Measurements from ENCODE around the gene GM2A. TPM values are rescaled to one million over a fixed set of nuclear protein-coding genes. Genes with fewer than 3 reads are reported as not detected.

GM2A gene
- total and polyA plus RNA-seq, 2 donors (not counting 1 experiment from before 2014, with no cell fraction given): 29.8 to 82.7 TPM

GRCh38 chr5:151214614-151215545, 38.1 kb upstream of the GM2A start:
- 28% methylated on average over 10 of the region's 10 CpGs for WGBS (ENCODE audit: insufficient coverage)
- Histone ChIP-seq H3K27me3 (replicated peaks in 1 of 4; ENCODE audit: control extremely low read depth in 1 of 4, control insufficient read depth in 3 of 4, insufficient read depth in 4 of 4, low read length in 3 of 4) (no peaks in the 10 kb centered on the region), H3K79me2 (ENCODE audit: control insufficient read depth, insufficient read depth, low read length) (peaks cover 54% of the 10 kb centered on the region), H3K9me3 (ENCODE audit: control extremely low read depth in 1 of 3, control insufficient read depth in 2 of 3, insufficient read depth in 1 of 3, low read length in 2 of 3) (no peaks in the 10 kb centered on the region), H3K4me3 (ENCODE audit: control extremely low read depth in 1 of 5, extremely low read depth in 1 of 5, insufficient read depth in 1 of 5, low read depth in 2 of 5, low read length in 4 of 5) (peak overlapping the region in 4 of 5 experiments; percentile 2 to 58 (median 16)), H3K36me3 (replicated peaks in 1 of 2; ENCODE audit: control extremely low read depth in 1 of 2, control insufficient read depth in 1 of 2, extremely low read depth in 1 of 2, insufficient read depth in 2 of 2, low read length in 1 of 2) (peaks cover 0 to 42% of the 10 kb centered on the region in 2 experiments), H3K27ac (ENCODE audit: low read length in 2 of 2) (peak overlapping the region; percentile 96 to 99), H2AFZ (ENCODE audit: insufficient read depth, low read depth, low read length, poor library complexity, severe bottlenecking) (no peak overlapping the region), H3K9ac (ENCODE audit: low read length) (peak overlapping the region; percentile 64), H3K4me2 (replicated peaks; ENCODE audit: low read depth, low read length, poor library complexity, severe bottlenecking) (peak overlapping the region; percentile 80), H3K4me1 (ENCODE audit: control insufficient read depth in 2 of 2, insufficient read depth in 2 of 2, low read length in 2 of 2) (peaks cover 98 to 99% of the 10 kb centered on the region in 2 donors), H4K20me1 (ENCODE audit: control insufficient read depth, insufficient read depth, low read length, poor library complexity, severe bottlenecking) (no peaks in the 10 kb centered on the region)
- Mint-ChIP-seq H3K4me3 (peak overlapping the region; percentile 79), H3K27ac (peak overlapping the region; percentile 99), H3K9me3 (ENCODE audit: insufficient read depth) (no peaks in the 10 kb centered on the region), H3K4me1 (peaks cover 90% of the 10 kb centered on the region), H3K27me3 (no peaks in the 10 kb centered on the region)
- no peak for TF ChIP-seq EZH2 (IDR thresholded peaks at IDR 0.05; ENCODE audit: borderline replicate concordance, insufficient read depth, low read depth, low read length, poor library complexity, severe bottlenecking)
- no peak for TF ChIP-seq CTCF (IDR thresholded peaks at IDR 0.05)
- CTCF ChIA-PET: interaction anchor here (0.8 to 22.9 kb wide), 9 partner anchors 9 to 101 kb away, joined by 4 to 299 read pairs (median 11); partner anchors contain the start of genes CCDC69 and GM2A
- POLR2A ChIA-PET: interaction anchor here (0.6 to 5.4 kb wide), 12 partner anchors 8 to 802 kb away, joined by 3 to 100 read pairs (median 9); partner anchors contain the start of genes CCDC69, CD74 and GM2A
- intact Hi-C loops (cut with micrococcal nuclease): loop anchor here (1.0 to 5.0 kb wide), 9 partner anchors 9 to 803 kb away; partner anchors contain the start of genes ANXA6, CCDC69 and CD74
- DNase-seq (peak; percentile 93), ATAC-seq (ENCODE audit: low read depth) (peak; percentile 60)

Data from B cell (primary cell).